H54 (cell line): ENCODE data around the gene CHGA.

Source experiments
- DNase-seq: peaks from one replicate; pipeline ENCODE4 v3.0.0; 2011; ENCODE audit warnings: low spot score, mixed read lengths; ENCODE audit not compliant: insufficient read length
- FAIRE-seq: peaks from 3 replicates; lab custom pipeline; 2011; peaks lifted over from hg19 to GRCh38; lab: Jason Lieb, UNC
- POLR2A ChIP-seq: IDR thresholded peaks from 2 replicates; pipeline ENCODE4 v1.6.1; 2011; ENCODE audit warnings: low read depth, mild to moderate bottlenecking, low read length

CHGA gene

GRCh38 chr14:92960706-92961566 lies 38.0 kb downstream of the CHGA start:
- DNase-seq (peak; percentile 87), FAIRE-seq (peak; percentile 83)
- no peak for TF ChIP-seq POLR2A

- DNase-seq (no peak), FAIRE-seq (no peak)
- no peak for TF ChIP-seq POLR2A
Measured at GRCh38 chr14:92961567-92961855, 38.6 kb downstream of the CHGA start.

- no peak for TF ChIP-seq POLR2A
- no peak for FAIRE-seq
- no peak for DNase-seq
Measured at GRCh38 chr14:92962031-92962830, 39.3 kb downstream of the CHGA start.

DNA sequence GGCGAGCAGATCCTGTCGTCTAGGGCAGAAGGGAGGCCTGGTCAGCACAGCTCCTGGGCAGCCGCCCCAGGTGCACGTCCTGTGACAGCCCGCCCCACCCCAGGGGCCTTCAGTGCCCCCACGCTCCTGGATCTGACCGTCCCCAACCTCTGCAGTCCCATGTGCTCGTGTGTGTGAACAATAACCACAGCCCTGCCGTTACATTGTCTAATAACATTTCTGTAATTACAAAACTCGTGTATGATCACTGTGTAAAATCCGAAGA lies 39.8 kb downstream of the CHGA start:
- no peak for TF ChIP-seq POLR2A
- DNase-seq = no peak
- no peak for FAIRE-seq

DNA sequence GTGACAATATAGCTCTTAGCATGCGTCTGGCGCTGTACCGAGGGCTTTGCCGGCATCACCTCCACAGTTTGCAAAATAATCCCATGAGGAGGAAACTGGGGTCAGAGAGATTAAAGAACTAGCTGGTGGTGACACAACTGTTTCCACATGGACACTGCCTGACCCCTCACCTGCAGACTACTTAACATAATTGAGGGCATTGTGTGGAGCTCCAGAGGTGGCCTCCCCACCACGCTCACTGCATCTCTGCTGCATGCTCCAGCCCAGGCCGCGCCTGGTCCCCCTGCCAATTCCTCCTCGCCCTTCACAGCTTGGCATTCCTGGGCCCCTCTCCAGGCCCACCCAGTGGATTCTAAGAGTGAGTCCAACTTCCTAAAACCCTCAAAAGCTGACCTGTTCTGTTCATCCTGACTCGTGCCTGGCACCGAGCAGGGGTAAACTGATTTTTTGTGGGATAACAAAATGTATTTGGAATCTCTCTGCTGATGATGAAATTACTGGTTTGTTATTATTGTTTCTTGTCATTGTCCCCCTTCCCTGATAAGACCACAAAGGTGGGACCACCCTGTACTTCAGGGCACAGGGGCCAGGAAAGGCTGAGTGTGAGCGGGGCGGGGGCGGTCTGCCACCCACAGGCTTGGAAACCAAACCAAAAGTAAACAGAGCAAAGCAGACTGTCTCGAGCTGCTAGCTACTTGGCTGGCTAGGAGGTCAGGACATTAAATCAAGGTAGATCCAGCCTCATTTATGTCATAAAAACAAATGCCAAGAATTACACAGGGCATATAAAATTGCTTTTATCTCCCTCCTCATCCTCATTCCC lies 40.6 kb downstream of the CHGA start:
- DNase-seq (no peak), FAIRE-seq (no peak)
- TF ChIP-seq POLR2A = no peak

DNA sequence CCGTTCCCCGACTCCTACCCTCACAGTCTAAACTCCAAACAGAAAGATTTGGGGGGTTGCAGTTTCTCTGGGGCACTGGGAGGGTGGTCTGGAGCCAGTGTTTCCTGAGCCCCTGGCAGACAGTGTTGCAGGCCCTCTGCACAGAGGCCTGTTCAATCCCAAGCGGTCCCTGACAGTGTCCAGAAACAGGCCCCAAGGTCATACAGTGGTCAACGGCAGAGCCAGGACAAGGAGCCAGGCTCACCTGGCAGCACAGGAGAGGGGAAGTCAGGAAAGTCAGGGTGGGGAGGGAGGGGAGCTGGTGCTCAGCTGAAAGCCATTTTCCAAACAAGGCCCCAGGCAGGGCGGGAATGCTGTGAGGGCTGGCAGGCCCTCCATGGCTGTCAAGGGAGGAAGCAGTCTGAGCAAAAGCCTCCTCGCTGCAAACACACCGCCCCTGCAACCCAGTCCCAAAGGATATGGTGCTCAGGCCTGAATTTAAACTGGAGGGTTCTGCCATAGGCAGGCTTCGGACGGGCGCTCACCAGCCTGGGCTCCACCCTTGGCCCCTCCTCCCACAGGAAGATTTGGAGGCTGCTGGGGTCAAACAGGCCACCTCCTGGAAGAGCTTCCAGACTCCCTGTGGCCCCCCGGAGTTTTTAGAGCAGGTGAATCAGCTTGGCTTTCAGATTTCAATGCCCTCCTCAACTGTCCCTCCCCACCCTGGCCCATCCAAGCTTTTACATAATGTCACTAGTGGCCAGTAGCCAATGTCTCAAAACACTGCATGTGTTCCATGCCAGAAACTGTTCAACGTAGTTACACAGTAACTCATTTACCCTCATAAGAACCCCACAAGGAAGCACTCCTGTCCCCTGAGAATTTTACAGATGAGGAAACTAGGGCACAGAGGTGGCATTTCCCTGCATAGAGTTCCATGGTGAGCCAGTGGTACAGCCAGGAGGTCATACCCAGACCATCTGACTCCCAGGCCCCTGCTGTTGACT lies 41.5 kb downstream of the CHGA start:
- no peak for TF ChIP-seq POLR2A
- DNase-seq (no peak), FAIRE-seq (no peak)

GRCh38 chr14:92965281-92965680 lies 42.3 kb downstream of the CHGA start:
- FAIRE-seq = no peak
- no peak for TF ChIP-seq POLR2A
- no peak for DNase-seq

DNA sequence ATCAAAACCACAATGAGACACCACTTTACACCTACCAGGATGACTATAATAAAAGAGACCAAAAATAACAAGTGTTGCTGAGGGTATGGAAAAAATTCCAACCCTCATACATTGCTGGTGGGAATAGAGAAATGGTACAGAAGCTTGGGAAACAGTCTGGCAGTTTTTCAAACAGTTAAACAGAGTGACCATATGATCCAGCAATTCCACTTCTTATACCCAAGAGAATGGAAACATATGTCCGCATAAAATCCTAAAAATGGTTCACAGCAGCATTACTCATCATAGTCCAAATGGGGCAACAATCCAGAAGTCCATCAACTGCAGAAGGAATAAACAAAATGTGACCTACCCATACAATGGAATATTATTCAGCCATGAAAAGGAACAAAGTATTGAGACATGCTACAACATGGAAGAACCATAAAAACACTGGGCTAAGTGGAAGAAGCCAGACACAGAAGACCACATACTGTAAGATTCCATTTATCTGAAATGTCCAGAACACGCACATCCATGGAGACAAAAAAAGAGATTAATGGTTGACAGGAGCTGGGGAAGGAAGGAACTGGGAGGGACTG lies 44.5 kb downstream of the CHGA start:
- DNase-seq (no peak), FAIRE-seq (peak; percentile 33)
- no peak for TF ChIP-seq POLR2A

- TF ChIP-seq POLR2A = no peak
- DNase-seq (no peak), FAIRE-seq (no peak)
Measured at GRCh38 chr14:92968291-92969020, 45.5 kb downstream of the CHGA start.

DNA sequence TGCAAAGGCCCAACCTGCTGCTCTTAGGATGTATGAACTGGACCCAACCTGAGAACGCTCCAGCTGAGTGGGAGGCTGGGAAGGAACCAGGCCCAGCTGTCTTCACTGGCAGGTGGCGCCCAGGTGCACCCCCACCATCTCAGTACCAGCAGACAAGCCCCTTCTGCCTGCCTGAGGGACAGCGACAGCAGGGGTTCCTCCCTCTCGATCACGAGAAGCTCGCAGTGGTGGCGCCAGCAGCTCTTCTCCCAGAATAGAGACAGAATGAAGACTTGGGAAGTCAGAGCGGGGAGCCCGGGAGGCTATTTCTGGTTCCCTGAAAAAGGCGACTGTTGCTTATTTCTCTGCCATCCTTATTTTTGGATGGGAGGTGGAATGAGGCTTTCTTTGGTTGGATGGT lies 46.5 kb downstream of the CHGA start:
- no peak for TF ChIP-seq POLR2A
- FAIRE-seq (no peak), DNase-seq (no peak)

GRCh38 chr14:92969871-92970270 lies 46.9 kb downstream of the CHGA start:
- DNase-seq (no peak), FAIRE-seq (no peak)
- no peak for TF ChIP-seq POLR2A

- DNase-seq = no peak
- no peak for TF ChIP-seq POLR2A
- FAIRE-seq = no peak
Measured at GRCh38 chr14:92970271-92970670, 47.3 kb downstream of the CHGA start.

- TF ChIP-seq POLR2A = no peak
- no peak for FAIRE-seq
- DNase-seq = no peak
Measured at GRCh38 chr14:92971601-92972180, 48.7 kb downstream of the CHGA start.
